GM21381 (cell line): ENCODE data around the gene B3GALT6.
A peak's percentile ranks its signal among the peaks of the same experiment; 100 is the strongest.

ENCODE experiments used
- ATAC-seq: cut with Tn5 transposase; IDR thresholded peaks from one replicate; pipeline ENCODE4 v1.9.1; 2021; ENCODE audit warnings: mild to moderate bottlenecking, moderate library complexity; ENCODE audit not compliant: unreplicated experiment

The B3GALT6 gene

GRCh38 chr1:1259951-1260600 lies 28.0 kb downstream of the B3GALT6 start:
- no peak for ATAC-seq

- ATAC-seq, result no peak
Observed at GRCh38 chr1:1260843-1261560, 29.0 kb downstream of the B3GALT6 start.

GRCh38 chr1:1262071-1262470 lies 30.0 kb downstream of the B3GALT6 start:
- ATAC-seq, result no peak

- no peak for ATAC-seq
Observed at GRCh38 chr1:1262758-1263157, 30.7 kb downstream of the B3GALT6 start.

GRCh38 chr1:1264026-1264425 lies 32.0 kb downstream of the B3GALT6 start:
- ATAC-seq, result no peak

GRCh38 chr1:1264868-1265272 lies 32.8 kb downstream of the B3GALT6 start:
- no peak for ATAC-seq

- no peak for ATAC-seq
Observed at GRCh38 chr1:1267488-1268283, 35.6 kb downstream of the B3GALT6 start.

GRCh38 chr1:1268284-1268682 lies 36.2 kb downstream of the B3GALT6 start:
- no peak for ATAC-seq

- ATAC-seq, result no peak
Observed at GRCh38 chr1:1270813-1271212, 38.8 kb downstream of the B3GALT6 start.

- ATAC-seq, result no peak
Observed at GRCh38 chr1:1272341-1273208, 40.5 kb downstream of the B3GALT6 start.

- ATAC-seq, result peak; percentile 27
Observed at GRCh38 chr1:1273209-1273511, 41.1 kb downstream of the B3GALT6 start.

- ATAC-seq, result peak; percentile 83
Observed at GRCh38 chr1:1273512-1274298, 41.7 kb downstream of the B3GALT6 start, which contains the start of gene UBE2J2. Gene UBE2J2, minus strand, starts transcription at chr1:1273854. Its CDS starts 5,862 bp downstream, at chr1:1267992.

GRCh38 chr1:1274299-1274930 lies 42.4 kb downstream of the B3GALT6 start:
- ATAC-seq, result peak; percentile 22

- no peak for ATAC-seq
Observed at GRCh38 chr1:1274931-1275431, 42.9 kb downstream of the B3GALT6 start.

- no peak for ATAC-seq
Observed at GRCh38 chr1:1275836-1276235, 43.8 kb downstream of the B3GALT6 start.

GRCh38 chr1:1278620-1279019 lies 46.6 kb downstream of the B3GALT6 start:
- no peak for ATAC-seq

GRCh38 chr1:1279028-1279427 lies 47.0 kb downstream of the B3GALT6 start:
- ATAC-seq, result no peak

GRCh38 chr1:1280782-1281481 lies 48.9 kb downstream of the B3GALT6 start:
- no peak for ATAC-seq
